ENCODE results near the gene SYK. TPM values are rescaled to one million over a fixed set of nuclear protein-coding genes. Genes with fewer than 3 reads are reported as not detected.

The SYK gene
- total RNA-seq, 4 donors from 2014 or later = 10.2 to 72.4 (median 25.9) TPM

DNA sequence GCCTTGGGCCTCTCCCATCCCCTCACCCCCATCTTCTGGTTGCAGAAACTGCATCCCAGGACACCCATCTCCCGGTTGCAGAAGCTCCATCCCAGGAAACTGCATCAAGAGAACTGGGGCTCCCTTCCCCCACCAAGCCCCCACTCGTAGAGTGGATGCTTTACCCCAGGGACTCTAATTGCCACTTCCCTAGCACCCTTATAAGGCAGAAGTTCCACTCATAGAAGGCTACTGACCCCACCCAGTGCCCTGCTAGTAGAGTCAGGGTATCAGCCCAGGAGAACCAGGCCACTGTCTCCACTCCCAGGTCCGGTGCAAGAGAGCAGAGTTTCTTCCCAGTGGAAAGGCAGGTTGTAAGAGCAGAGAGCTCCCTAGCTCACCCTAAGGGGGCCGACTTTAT is 12.2 kb upstream of the SYK start:
- TF ChIP-seq, protein P1, sequence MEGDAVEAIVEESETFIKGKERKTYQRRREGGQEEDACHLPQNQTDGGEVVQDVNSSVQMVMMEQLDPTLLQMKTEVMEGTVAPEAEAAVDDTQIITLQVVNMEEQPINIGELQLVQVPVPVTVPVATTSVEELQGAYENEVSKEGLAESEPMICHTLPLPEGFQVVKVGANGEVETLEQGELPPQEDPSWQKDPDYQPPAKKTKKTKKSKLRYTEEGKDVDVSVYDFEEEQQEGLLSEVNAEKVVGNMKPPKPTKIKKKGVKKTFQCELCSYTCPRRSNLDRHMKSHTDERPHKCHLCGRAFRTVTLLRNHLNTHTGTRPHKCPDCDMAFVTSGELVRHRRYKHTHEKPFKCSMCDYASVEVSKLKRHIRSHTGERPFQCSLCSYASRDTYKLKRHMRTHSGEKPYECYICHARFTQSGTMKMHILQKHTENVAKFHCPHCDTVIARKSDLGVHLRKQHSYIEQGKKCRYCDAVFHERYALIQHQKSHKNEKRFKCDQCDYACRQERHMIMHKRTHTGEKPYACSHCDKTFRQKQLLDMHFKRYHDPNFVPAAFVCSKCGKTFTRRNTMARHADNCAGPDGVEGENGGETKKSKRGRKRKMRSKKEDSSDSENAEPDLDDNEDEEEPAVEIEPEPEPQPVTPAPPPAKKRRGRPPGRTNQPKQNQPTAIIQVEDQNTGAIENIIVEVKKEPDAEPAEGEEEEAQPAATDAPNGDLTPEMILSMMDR (IDR thresholded peaks at IDR 0.05; ENCODE audit: low read depth) = no peak

DNA sequence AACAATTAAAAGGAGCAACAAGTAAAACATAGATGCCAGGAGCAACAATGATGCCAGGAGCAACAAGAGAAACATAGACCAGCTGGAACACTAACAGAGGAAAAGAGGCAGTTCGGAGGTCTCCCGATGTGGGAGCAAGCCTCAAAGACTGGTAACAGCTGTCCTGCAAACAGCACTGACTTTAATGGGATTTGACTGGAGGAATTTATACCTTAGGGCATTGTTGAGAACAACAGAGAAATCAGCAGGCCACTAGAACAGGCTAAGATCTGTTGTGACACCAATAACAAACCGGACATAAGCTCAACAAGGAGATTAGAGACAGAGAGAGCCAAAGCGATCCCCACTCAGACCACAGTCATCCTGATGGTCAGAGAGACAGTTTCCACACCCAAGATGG is 11.8 kb upstream of the SYK start:
- TF ChIP-seq, protein P1 (IDR thresholded peaks at IDR 0.05; ENCODE audit: low read depth) = no peak

DNA sequence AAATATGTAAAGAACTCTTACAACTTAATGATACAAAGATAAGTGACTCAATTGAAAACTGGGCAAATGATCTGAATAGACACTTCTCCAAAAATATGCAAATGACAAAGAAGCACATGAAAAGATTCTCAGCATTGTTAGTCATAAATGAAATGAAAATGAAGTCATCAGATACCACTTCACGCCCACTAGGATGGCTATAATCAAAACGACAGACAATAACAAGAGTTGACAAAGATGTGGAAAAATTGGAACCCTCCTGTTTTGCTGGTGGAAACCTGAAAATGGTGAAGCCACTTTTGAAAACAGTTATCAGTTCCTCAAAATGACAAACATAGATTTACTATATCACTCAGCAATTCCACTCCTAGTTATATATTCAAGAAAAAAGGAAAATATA is 7.9 kb upstream of the SYK start:
- TF ChIP-seq, protein P1 (IDR thresholded peaks at IDR 0.05; ENCODE audit: low read depth) = no peak

DNA sequence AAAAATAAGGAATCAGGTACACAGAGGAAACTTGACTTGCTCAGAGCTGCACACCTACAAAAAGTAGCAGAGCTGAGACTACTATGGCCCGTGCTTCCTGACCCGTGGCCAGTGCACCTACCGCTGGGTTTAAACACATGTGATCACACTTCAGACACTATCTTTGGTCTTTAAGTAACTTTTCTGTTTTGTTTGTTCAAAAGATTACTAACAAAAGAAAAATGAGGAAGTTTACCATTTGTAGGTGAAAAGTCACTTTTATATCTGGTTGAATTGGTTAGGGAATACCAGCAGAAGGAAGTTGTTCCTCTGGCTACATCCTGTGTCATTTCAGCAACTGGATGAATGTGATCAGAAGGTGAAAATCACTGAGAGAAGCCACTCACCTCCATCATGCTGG is 6.5 kb upstream of the SYK start:
- TF ChIP-seq, protein P1 (IDR thresholded peaks at IDR 0.05; ENCODE audit: low read depth) = no peak

DNA sequence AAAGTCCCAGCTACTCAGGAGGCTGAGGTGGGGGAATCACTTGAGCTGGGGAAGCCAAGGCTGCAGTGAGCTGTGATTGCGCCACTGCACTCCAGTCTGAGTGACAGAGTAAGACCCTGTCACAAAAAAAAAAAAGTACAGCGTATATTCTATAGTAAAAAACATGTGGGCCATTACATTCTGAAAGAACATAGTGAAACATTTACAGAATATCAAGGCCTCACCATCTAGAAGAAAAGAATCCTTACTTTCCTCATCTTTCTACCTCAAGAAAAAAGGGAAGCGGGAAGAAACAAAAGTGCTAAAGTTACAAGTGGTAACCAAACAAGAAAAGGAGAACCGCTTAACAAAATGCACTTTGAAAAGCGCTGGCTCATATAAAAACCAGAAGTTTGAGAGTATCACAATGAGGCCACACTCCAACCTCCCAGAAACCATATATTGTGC is 5.7 kb upstream of the SYK start:
- TF ChIP-seq, protein P1 (IDR thresholded peaks at IDR 0.05; ENCODE audit: low read depth) = no peak

DNA sequence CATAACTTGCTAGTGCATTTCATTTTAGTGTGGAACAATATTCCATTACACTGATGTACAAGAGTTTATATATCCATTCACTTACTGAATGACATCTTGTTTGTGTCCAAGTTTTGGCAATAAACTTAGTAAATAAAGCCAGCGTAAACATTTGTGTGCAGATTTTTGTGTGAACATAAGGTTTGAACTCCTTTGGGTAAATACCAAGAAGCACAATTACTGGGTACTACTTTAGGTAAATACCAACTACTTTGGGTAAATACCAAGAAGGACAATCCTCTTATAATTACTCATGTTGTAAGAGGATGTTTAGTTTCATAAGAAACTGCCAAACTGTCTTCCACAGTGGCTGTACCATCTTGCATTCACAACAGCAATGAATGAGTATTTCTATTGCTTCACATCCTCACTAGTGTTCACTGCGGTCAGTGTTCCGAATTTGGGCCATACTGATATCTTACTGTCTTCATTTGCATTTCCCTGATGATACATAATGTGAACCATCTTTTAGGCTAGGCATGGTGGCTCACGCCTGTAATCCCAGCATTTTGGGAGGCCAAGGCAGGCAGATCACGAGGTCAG is 2.3 kb upstream of the SYK start:
- TF ChIP-seq, protein P1 (IDR thresholded peaks at IDR 0.05; ENCODE audit: low read depth) = no peak

DNA sequence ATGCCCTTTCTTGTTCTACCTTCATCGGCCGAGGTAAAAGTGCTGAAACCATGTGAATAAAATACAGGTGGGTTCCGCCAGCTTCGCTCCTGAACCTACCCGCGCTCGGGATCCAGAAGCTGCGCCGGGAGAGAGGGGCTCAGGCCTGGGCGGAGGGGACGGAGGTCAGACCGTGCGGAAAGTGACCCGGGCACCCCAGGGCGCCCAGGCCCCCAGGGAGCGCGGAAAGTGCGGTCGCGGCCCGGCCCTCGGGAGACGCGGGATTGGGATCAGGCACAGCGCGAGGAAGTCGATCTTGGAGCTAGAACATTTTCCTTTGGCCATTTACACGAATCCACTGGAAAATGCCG is 329 bp downstream of the SYK start:
- TF ChIP-seq, protein P1 (IDR thresholded peaks at IDR 0.05; ENCODE audit: low read depth) = no peak
